Activated CD4-positive, alpha-beta T cell treated with anti-CD3 and anti-CD28 coated beads for 1 hour (primary cell): ENCODE measurements around the gene HS6ST1.

Experiments used
- DNase-seq: peaks from one replicate; pipeline ENCODE4 v3.0.0-alpha.2; 2020

Gene HS6ST1

GRCh38 chr2:128298286-128298685 is 20.4 kb downstream of the HS6ST1 start:
- no peak for DNase-seq

GRCh38 chr2:128293870-128294455 is 24.7 kb downstream of the HS6ST1 start:
- no peak for DNase-seq

- DNase-seq, result no peak
Measured at GRCh38 chr2:128293426-128293755, 25.3 kb downstream of the HS6ST1 start.

- no peak for DNase-seq
Measured at GRCh38 chr2:128292599-128293425, 25.9 kb downstream of the HS6ST1 start.

GRCh38 chr2:128291844-128292598 is 26.6 kb downstream of the HS6ST1 start:
- no peak for DNase-seq

- no peak for DNase-seq
Measured at GRCh38 chr2:128291161-128291843, 27.4 kb downstream of the HS6ST1 start.

GRCh38 chr2:128290356-128290755 is 28.3 kb downstream of the HS6ST1 start:
- no peak for DNase-seq

GRCh38 chr2:128289439-128289838 is 29.2 kb downstream of the HS6ST1 start:
- DNase-seq, result no peak

- no peak for DNase-seq
Measured at GRCh38 chr2:128288781-128289180, 29.9 kb downstream of the HS6ST1 start.

GRCh38 chr2:128287780-128288735 is 30.6 kb downstream of the HS6ST1 start:
- no peak for DNase-seq

GRCh38 chr2:128286905-128287779 is 31.5 kb downstream of the HS6ST1 start:
- no peak for DNase-seq

- no peak for DNase-seq
Measured at GRCh38 chr2:128286011-128286721, 32.5 kb downstream of the HS6ST1 start.

- DNase-seq, result no peak
Measured at GRCh38 chr2:128285329-128285931, 33.2 kb downstream of the HS6ST1 start.

GRCh38 chr2:128284841-128285240 is 33.8 kb downstream of the HS6ST1 start:
- no peak for DNase-seq

- no peak for DNase-seq
Measured at GRCh38 chr2:128284037-128284441, 34.6 kb downstream of the HS6ST1 start.

- DNase-seq, result no peak
Measured at GRCh38 chr2:128282976-128283810, 35.5 kb downstream of the HS6ST1 start.

- no peak for DNase-seq
Measured at GRCh38 chr2:128282246-128282975, 36.3 kb downstream of the HS6ST1 start.

GRCh38 chr2:128281852-128282245 is 36.8 kb downstream of the HS6ST1 start:
- no peak for DNase-seq
